ENCODE results near the gene LRP1. TPM values are rescaled to one million over a fixed set of nuclear protein-coding genes. Genes with fewer than 3 reads are reported as not detected.
A peak's percentile ranks its signal among the peaks of the same experiment; 100 is the strongest.

LRP1 gene
- total RNA-seq, 2 experiments from 2014 or later = 6.6 to 8.5 TPM

- Histone ChIP-seq H3K27me3 (ENCODE audit: control insufficient read depth in 1 of 2, insufficient read depth in 2 of 2, low read length in 2 of 2) (peaks cover 33% of the 10 kb centered on the region in 2 experiments), H3K9me3 (ENCODE audit: control insufficient read depth in 1 of 2, insufficient read depth in 1 of 2, low read length in 2 of 2) (peaks cover 0 to 19% of the 10 kb centered on the region in 2 experiments), H3K36me3 (ENCODE audit: insufficient read depth, low read length) (peaks cover 39% of the 10 kb centered on the region), H3K4me3 (ENCODE audit: low read length) (no peak overlapping the region), H3K4me1 (ENCODE audit: insufficient read depth, low read length) (peaks cover 73% of the 10 kb centered on the region), H3K27ac (ENCODE audit: low read depth in 1 of 2, low read length in 2 of 2) (no peak overlapping the region)
- ChIA-PET CTCF (interaction anchor here (6.0 kb wide), 1 partner anchor 7 kb away, joined by 127 read pairs; the partner anchor contains the start of gene SHMT2), POLR2A (no interaction called here)
- Mint-ChIP-seq H3K9me3 (no peaks in the 10 kb centered on the region), H3K27me3 (peaks cover 41% of the 10 kb centered on the region), H3K4me1 (ENCODE audit: low read depth) (peaks cover 64% of the 10 kb centered on the region), H3K27ac (peak overlapping the region; percentile 65), H3K36me3 (ENCODE audit: low read depth) (peaks cover 40% of the 10 kb centered on the region), H3K4me3 (no peak overlapping the region)
- intact Hi-C loops (cut with DNase I, micrococcal nuclease) = loop anchor here in 1 of 2 experiments (5.0 kb wide), 1 partner anchor 108 kb away; the partner anchor contains the start of gene LRP1
- DNase-seq (peak in 2 of 14 experiments; percentile 22 to 24), ATAC-seq (ENCODE audit: poor library complexity) (no peak)
- TF ChIP-seq CTCF (IDR thresholded peaks at IDR 0.05) = no peak
Observed at GRCh38 chr12:57235017-57235727, 106.9 kb downstream of the LRP1 start.

GRCh38 chr12:57235728-57236131, 107.4 kb downstream of the LRP1 start:
- no peak overlapping the region for H3K27ac ChIP-seq (ENCODE audit: low read depth in 1 of 2, low read length in 2 of 2)
- H3K27me3 Mint-ChIP-seq = peaks cover 46% of the 10 kb centered on the region
- POLR2A ChIA-PET = no interaction called here

More at GRCh38 chr12:57235728-57236131, 107.4 kb downstream of the LRP1 start:
- intact Hi-C loops (cut with DNase I, micrococcal nuclease) = loop anchor here in 1 of 2 experiments (5.0 kb wide), 1 partner anchor 108 kb away; the partner anchor contains the start of gene LRP1
- Mint-ChIP-seq H3K27ac (no peak overlapping the region), H3K36me3 (ENCODE audit: low read depth) (peaks cover 34% of the 10 kb centered on the region), H3K4me3 (no peak overlapping the region), H3K9me3 (no peaks in the 10 kb centered on the region), H3K4me1 (ENCODE audit: low read depth) (peaks cover 64% of the 10 kb centered on the region)
- Histone ChIP-seq H3K27me3 (ENCODE audit: control insufficient read depth in 1 of 2, insufficient read depth in 2 of 2, low read length in 2 of 2) (peaks cover 33 to 35% of the 10 kb centered on the region in 2 experiments), H3K4me3 (ENCODE audit: low read length) (no peak overlapping the region), H3K9me3 (ENCODE audit: control insufficient read depth in 1 of 2, insufficient read depth in 1 of 2, low read length in 2 of 2) (peaks cover 0 to 19% of the 10 kb centered on the region in 2 experiments), H3K4me1 (ENCODE audit: insufficient read depth, low read length) (peaks cover 73% of the 10 kb centered on the region), H3K36me3 (ENCODE audit: insufficient read depth, low read length) (peaks cover 39% of the 10 kb centered on the region)
- DNase-seq = peak in 1 of 14 experiments; percentile 9
- ATAC-seq (ENCODE audit: poor library complexity) = no peak
- no peak for TF ChIP-seq CTCF (IDR thresholded peaks at IDR 0.05)
- CTCF ChIA-PET = interaction anchor here (6.0 kb wide), 1 partner anchor 8 kb away, joined by 127 read pairs; the partner anchor contains the start of gene SHMT2

All from CD4-positive, alpha-beta T cell (primary cell).